Stimulated activated CD8-positive, alpha-beta memory T cell treated with anti-CD3 and anti-CD28 coated beads, Interleukin-12 subunit alpha, Interleukin-12 subunit beta, amount 100 ng/mL, for 4 hours (primary cell): Measurements from ENCODE around the gene ZNF783.
"Not testable (repeated sequence)": the region's sequence is repeated elsewhere in the genome, so short reads cannot be mapped to it uniquely, and the experiment has no call there.

Experiments
- DNase-seq: peaks from one replicate; pipeline ENCODE4 v3.0.0-alpha.2; 2020; ENCODE audit warnings: low read depth

Gene ZNF783

DNA sequence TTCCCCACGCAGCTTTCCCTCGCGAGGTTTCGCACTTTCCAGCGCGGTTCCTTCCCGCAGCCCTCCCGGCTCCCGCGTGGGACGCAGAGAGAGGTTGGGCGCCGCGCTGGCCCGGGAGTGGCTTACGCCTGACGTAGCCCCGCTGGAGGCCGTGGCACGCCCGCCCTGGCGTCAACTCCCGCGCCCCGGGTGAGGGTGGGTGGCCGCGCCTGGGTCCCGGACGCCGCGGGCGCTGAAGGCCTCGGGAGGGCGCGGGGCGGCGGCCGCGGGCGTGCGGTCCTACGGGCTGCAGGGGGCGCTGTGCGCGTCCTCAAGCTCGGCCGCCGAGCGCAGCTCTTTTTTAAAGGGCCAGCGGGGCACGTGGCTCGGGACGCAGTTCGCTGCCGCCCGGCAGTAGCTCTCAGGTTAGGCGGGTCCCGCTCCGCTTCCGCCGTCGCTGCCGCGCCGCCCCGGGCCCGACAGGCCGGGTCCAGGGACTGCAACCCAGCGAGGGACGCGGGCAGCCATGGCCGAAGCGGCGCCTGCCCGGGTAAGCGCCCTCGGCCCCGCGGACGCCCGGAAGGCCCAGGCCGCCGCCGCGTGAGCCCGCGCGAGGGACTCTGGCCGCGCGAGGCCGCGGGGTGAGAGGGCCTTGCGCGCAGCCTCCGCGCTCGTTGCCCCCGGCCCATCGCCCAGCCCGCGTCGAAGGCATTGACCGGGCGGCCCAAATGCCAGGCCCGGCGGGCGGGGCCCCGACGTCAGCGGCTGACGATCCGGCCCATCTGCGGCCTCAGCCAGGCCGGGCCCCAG, at the start of gene ZNF783:
ZNF783 (plus strand) TSS at position 368 of the 789 bp plus-strand sequence; CDS start at position 506, 138 bp downstream.
- DNase-seq, result peak; percentile 83

DNA sequence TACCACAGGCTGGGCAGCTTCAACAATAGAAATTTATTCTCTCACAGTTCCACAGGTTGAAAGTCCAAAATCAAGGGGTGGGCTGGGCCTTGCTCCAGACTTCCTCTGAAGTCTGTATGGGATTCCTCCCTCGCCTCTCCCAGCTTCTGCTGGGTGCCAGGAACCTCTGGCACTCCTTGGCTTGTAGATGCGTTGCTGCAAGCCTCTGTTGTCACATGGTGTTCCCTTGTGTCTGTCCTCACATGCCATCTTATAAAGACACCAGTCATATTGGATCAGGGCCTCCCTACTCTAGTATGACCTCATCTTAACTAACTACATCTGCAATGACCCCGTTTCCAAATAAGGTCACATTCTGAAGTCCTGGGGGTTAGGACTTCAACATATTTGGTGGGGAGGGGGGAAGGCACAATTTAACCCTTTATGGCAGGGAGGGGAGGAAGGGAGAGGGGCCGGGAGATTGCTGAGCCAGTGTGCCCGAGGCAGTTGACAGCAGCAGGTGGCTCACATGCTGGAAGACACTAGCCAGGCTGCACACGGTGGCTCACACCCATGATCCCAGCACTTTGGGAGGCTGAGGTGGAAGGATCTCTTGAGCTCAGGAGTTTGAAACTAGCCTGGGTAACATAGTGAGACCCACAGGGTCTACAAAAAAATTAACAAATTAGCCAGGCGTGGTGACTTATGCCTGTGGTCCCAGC, 47.8 kb upstream of the ZNF783 start:
- DNase-seq, result no peak

DNA sequence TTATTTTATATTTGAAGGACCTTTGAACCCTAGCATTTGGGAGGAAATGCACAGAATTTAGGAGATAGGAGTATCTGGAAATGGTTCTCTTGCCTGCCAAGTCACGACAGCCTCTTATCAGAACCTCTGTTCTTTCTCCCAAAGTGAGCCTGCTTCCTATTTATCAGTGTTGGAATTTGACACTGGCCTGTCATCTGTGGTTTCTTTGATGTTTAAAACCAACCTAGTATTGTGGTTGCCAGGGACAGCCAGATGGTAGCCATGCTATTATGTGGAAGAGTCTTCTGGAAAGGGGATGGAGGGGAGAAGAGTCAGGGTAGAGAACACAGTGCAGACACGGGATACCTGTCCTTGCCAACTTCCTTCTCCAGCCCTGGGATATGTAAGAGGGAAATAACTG, 45.6 kb upstream of the ZNF783 start:
- no peak for DNase-seq

DNA sequence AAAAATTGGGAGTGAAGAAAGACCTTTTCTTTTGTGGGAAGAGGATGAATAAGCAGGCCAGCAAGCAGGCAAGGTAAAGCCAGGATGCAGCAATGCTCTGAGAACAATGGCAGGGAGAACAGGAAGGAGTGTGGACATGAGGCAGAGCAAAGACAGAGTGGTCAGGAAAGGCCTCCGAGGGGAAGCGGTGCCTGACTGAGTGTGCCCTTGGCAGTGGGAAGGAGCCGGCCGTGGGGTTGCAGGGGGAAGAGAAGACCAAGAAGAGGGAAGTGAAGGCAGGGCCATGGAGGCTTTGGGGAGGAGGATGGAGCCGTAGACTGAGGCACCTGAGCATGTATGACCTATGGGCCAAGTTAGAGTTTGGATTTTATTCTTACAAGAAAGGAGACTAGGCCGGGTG, 44.4 kb upstream of the ZNF783 start:
- no peak for DNase-seq

DNA sequence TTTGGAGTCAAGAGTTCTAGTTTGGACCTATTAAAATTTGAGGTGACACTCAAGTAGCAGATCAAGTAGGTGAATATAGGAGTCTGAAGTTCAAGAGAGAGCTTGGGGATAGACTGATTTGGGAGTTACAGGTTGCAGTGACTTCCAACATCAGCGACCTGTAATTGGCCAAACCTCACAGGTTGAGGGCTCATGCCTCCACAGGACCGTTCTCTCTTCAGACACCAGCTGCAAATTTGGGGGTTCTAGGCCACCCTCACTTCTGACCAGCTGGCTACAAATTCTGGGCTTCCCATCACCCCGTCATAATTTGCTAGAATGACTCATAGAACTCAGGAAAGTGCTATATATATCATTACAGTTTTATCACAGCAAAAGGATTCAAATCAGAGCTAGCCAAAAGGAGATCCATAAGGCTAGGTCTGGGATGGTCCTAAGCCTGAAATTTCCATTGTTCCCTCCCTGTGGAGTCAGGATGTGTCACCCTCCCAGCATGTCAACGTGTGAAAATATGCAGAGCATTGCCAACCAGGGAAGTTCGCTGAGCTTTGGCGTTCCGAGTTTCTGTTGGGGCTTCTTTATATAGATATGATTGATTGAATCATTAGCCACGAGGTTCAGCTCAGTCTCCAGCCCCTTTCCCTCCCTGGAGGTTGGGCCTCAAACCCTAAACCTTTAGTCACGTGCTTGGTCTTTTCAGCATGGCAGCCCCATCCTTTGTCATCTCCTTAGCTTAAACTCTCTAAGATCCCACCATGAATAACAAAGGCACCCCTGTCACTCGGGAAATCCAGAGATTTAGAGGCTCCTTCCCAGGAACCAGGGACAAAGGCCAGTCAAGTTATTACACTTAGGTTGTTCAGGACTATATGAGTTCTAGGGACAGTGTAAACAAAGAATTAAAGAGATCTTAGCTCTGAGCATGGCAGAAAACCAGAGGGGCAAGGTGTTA, 43.3 kb upstream of the ZNF783 start:
- no peak for DNase-seq

DNA sequence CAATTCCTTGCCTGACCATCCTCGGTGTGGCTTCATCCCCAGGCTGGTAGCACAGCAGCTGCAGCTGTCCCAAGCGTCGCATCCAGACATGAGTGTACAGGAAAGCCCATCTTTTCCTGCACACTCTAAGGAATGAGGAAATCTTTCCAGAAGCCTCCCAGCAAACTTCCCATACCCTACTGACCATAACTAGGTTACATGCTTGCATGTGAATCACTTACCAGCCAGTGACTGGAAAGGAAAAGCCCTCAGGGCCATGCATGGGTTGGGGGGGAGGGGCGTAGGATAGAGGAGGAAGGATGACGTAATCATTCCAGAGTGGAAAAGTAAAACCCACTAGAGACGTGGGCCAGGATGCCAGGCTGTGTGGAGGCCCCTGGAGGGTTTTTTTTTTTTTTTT, 41.5 kb upstream of the ZNF783 start:
- DNase-seq, result no peak

DNA sequence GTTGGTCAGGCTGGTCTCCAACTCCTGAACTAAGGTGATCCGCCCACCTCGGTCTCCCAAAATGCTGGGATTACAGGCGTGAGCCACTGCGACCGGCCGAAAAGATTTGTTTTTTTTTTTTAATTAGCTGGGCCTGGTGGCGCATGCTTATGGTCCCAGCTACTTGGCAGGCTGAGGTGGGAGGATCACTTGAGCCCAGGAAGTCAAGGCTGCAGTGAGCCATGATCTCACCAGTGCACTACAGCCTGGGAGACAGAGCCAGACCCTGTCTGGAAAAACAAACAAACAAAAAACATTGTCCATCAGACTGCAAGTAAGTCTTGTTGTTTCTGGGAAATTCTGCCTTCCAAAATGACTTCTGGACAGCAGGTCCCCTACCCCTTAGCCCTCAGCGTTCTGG, 38.8 kb upstream of the ZNF783 start:
- DNase-seq, result no peak

DNA sequence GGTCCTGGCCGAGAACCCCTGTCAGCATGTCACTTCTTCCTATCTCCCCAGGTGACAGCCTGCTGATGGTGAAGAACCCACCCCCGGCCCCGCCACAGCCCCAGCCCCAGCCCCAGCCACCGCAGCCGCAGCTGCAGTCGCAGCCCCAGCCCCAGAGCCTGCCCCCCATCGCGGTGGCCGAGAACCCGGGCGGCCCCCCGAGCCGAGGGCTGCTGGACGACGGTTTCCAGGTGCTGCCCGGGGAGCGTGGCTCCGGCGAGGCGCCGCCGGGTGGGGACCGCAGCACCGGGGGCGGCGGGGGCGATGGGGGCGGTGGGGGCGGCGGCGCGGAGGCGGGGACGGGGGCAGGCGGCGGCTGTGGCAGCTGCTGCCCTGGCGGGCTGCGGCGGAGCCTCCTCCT, 38.2 kb upstream of the ZNF783 start:
- no peak for DNase-seq

DNA sequence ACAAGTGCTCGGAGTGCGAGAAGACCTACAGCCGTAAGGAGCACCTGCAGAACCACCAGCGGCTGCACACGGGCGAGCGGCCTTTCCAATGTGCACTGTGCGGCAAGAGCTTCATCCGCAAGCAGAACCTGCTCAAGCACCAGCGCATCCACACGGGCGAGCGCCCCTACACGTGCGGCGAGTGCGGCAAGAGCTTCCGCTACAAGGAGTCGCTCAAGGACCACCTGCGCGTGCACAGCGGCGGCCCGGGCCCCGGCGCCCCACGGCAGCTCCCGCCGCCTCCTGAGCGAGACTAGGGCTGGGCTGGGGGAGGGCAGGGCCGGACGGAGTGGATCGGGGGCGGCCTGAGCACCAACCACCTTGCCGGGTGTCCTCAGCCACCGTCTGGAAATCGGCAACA, 37.6 kb upstream of the ZNF783 start:
- no peak for DNase-seq

DNA sequence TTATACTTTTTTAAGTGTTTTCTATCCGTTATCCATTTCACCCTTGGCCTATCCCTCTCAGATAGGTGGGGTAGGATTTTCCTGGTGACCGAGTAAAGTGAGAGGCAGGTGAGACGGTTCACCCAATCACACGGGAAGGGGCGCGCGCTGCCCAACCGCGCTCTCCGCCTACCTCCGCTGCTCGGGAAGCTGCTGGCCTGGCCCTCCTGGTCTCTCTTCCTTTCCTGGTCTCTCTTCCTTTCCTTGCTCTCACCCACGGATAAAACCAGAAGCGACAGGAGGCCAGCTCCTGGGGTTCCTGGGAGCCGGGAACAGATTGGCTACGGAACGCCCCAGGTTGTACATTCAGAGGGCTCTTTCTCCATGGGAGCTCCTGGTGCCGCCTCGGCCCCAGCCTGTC, 36.9 kb upstream of the ZNF783 start:
- no peak for DNase-seq

DNA sequence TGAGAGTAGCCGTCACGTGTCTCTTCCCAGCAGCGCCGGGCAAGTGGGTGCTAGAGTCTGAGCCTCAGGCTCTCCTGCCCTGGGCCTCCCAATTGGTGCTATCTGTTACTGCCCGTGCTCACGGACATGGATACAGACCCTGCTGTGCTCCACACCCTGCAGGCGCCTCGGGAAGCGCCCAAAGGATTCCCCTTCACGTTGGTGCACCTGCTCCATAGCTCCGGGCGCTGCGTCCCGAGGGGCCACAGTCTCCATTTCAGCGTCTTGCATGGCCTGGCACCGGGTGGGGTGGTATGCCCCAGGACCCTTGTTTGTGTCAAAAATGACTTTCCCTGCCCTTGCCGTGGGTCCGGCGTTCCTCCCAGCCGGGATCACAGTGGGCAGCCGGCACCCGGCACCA, 36.3 kb upstream of the ZNF783 start:
- no peak for DNase-seq

DNA sequence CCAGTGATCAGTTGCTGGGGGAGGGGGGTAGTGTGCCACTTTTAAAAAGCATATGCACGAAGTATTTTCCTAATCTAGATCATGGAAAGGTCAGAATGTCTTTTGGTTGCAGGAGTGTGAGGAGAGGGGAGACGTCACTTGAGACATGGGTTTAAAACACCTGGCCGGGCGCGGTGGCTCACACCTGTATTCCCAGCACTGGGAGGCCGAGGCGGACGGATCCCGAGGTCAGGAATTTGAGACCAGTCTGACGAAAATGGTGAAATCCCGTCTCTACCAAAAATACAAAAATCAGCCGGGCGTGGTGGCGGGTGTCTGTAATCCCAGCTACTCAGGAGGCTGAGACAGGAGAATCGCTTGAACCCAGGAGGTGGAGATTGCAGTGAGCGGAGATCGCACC, 35.6 kb upstream of the ZNF783 start:
- DNase-seq, result not testable (repeated sequence)

DNA sequence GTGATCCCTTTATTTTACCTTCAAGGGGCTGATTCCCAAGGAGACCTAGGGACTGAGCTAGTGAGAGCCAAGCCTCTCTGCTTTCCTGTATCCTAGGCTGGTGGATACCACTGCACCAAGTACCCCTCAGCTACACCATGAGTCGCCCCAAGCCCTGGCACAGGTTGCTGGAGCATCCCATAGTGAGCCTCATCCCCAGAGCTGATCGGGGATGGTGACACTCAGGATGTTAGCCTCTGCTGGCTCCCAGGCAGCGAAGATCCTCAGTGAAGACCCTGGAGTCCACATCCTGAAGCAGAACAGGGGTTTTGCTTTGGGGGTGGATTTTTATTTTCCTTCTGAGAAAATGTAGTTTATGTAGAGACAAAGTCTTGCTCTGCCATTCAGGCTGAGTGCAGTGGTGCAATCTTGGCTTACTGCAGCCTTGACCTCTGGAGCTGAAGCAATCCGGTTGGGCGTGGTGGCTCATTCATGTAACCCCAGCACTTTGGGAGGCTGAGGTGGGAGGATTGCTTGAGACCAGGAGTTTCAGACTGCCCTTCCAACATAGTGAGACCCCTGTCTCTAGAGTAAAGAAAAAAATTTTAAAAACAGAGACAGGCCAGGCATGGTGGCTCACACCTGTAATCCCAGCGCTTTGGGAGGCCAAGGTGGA, 35.0 kb upstream of the ZNF783 start:
- no peak for DNase-seq

DNA sequence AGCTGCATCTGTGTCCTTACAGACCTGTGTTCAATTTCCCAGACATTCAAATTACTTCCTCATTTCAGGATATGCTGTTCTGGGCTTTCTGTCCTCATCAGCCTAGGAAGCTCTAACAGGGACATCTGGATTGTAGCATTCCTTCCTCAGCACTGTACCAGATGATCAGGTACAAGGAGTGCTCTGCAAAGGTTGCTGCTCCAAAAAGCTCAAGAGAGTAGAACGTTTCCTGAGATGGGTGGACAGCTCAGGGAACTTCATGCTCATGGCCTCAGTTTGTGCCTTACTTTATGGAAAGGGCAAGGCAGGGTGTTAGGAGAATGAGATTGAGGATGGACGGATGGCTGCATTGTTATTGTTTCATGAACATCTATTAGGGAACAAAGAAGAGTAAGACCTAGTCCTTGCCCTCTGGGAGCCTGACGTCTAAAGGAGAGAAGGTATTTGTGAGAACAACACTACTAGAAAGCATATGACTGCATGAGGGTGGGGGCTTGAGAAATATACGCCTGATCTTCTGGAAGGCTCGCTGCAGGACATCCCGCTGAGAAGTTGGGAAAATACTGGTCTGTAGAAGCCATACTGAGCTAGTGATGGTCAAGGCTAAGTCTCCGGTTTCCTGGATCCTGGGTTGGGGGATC, 33.0 kb upstream of the ZNF783 start:
- no peak for DNase-seq

DNA sequence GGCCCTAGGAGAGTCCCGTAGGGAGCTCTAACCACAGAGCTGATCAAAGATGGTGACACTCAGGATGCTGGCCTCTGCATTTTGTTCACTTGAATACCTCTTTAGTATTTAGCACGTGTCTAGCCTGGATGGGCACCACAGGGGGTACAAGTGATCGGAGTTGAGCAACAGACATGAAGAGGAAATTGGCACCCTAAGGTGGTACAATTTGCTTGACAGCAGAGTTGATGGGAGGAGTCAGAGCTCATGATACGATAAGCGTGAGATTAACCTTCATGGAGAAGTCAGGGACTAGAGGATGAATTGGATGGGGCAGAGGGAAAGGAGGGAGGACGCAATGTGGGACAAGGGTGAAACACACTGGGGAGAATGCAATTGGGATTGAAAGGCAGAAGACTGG, 32.5 kb upstream of the ZNF783 start:
- no peak for DNase-seq

DNA sequence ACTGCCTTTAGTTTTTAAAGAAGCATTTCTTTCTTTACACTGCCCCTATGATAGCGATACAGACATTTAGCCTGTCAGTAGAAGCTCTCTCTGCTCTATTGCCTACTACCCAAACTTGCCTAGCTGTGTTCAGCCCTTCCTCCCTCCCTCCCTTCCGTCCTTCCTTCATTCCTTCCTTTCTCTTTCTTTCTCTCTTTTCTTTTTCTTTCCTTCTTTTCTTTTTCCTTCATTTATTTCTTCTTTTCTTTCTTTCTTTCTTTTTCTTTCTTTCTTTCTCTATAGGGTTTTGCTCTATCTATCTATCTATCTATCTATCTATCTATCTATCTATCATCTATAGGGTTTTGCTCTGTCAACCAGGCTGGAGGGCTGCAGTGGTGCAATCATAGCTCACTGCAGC, 29.6 kb upstream of the ZNF783 start:
- no peak for DNase-seq

DNA sequence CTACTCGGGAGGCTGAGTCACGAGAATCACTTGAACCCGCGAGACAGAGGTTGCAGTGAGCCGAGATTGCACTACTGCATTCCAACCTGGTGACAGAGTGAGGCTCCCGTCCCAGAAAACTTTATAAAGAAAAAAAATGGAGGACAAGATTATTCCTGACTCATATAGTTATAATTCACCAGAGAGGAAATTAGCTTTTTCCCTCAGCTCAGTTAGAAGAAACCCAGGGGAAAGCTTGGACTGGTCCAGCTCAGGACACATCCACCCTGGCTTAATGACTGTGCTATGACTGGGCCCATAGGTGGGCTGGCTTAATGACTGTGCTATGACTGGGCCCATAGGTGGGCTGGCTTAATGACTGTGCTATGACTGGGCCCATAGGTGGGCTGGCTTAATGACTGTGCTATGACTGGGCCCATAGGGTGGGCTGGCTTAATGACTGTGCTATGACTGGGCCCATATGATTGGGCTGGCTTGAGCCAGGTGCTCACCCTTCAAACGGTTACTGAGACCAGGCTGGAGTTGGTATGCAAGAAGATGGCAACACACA, 28.3 kb upstream of the ZNF783 start:
- not testable (repeated sequence) for DNase-seq

DNA sequence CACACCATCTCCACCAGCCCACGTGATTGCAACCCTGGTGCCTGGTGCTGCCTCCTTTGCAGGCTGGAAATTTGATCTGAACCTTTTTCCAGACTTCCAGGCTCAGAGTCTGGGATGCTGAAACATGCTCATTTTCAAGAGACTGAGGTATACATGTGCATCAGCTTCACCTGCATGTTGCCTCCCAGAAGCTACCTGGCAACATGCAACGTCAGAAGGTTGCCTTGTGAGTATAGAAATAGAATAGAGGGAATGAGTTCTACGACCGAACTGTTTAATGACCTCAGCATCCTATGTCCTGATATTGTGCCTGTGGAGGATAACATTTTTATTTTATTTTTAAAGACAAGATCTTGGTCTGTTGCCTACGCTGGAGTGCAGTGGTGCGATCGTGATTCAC, 24.5 kb upstream of the ZNF783 start:
- DNase-seq, result no peak

DNA sequence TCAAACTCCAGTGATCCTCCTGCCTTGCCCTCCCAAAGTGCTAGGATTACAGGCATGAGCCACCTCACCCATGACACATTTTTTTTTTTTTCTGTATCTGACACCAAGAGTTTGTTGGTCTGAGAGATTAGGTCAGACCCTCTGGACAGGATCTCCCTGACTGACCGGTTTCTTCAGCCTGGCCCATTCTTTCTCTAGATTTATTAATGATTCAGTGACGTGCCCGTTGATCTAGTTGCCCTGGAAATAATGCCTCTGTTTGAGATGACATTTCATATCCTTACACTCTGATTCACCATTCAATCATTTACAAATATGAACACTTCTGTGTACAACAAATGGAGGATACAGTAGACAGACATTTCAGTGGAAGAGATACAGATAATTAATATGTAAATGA, 23.9 kb upstream of the ZNF783 start:
- no peak for DNase-seq

DNA sequence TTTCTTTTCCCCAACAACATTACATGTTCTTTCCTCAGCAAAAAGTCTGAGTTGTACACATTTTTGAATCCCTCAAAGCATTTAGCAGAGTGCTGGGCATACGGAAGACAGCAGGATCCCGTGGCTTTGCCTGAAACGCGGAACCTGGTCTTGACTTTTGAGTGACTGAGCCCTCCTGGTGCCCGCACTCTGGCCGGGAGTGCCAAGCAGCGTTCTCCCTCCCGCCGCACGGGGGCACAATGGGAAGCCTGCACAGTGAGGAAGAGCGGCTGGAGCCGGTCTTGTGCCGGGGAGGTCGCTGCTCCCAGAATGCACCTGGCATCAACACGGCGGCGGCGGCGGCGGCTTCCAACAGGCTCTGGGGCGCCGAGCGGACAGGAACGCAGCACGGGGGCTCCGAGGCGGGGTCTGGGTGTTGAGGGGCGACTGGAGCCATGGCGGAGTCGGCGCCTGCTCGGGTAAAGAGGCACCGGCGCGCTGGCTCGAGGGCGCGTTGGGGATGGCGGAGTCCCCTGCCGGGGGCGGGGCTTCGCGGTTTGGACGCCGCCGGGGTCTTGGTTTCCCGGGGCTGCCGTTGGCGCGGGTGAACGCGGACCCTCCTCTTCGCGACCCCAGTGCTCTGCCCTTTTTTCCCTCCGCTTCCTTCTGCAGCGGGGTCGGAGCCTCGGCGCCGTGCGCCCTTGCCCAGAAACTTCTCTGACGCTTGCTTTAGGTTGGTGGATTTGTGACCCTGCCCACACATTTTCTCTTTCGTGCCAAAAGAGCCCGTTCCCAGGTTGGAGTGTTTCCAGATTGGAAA, 22.5 kb upstream of the ZNF783 start, which contains the start of gene ZNF212:
ZNF212 (plus strand) TSS at position 307 of the 799 bp plus-strand sequence; CDS start at position 435, 128 bp downstream.
- DNase-seq, result peak; percentile 78
